Stimulated activated naive CD8-positive, alpha-beta T cell treated with anti-CD3 and anti-CD28 coated beads, Interleukin-15, Interleukin-2, amounts not matched to agents 100 ng/mL and 50 ng/mL, for 24 hours (primary cell): Measurements from ENCODE around the gene RBM42.
A peak's percentile ranks its signal among the peaks of the same experiment; 100 is the strongest.

Experiments used
- H3K27ac Mint-ChIP-seq: one replicate; pipeline ENCODE4 v1.8.0; 2021; ENCODE audit warnings: mild to moderate bottlenecking, mixed read lengths
- H3K27me3 Mint-ChIP-seq: one replicate; pipeline ENCODE4 v1.8.0; 2021; ENCODE audit warnings: mixed read lengths
- H3K36me3 Mint-ChIP-seq: one replicate; pipeline ENCODE4 v1.8.0; 2021; ENCODE audit warnings: low read depth, mixed read lengths
- H3K4me1 Mint-ChIP-seq: one replicate; pipeline ENCODE4 v1.8.0; 2021; ENCODE audit warnings: low read depth, mixed read lengths
- H3K4me3 Mint-ChIP-seq: one replicate; pipeline ENCODE4 v1.8.0; 2021; ENCODE audit warnings: mild to moderate bottlenecking, mixed read lengths
- H3K9me3 Mint-ChIP-seq: one replicate; pipeline ENCODE4 v1.8.0; 2021; ENCODE audit warnings: mixed read lengths

Gene RBM42

GRCh38 chr19:35612224-35612558 lies 16.6 kb upstream of the RBM42 start:
- Mint-ChIP-seq H3K4me3 (peak overlapping the region; percentile 86), H3K4me1 (peaks cover 26% of the 10 kb centered on the region), H3K36me3 (peaks cover 13% of the 10 kb centered on the region), H3K27me3 (no peaks in the 10 kb centered on the region), H3K27ac (peak overlapping the region; percentile 85), H3K9me3 (peaks cover 9% of the 10 kb centered on the region)

- H3K27ac Mint-ChIP-seq: peak within 1 kb of the TSS; percentile 85
- peaks cover 6% of the 10 kb centered on the region for H3K9me3 Mint-ChIP-seq
- H3K36me3 Mint-ChIP-seq: peaks cover 10% of the 10 kb centered on the region
- H3K4me1 Mint-ChIP-seq: peaks cover 26% of the 10 kb centered on the region
- H3K4me3 Mint-ChIP-seq: peak within 1 kb of the TSS; percentile 86
- no peaks in the 10 kb centered on the region for H3K27me3 Mint-ChIP-seq
Measured at GRCh38 chr19:35612559-35613321, 16.1 kb upstream of the RBM42 start, which contains the start of gene HAUS5. Gene HAUS5 (plus strand): TSS chr19:35612735. CDS start chr19:35612795, 60 bp downstream.

GRCh38 chr19:35613574-35613973 lies 15.3 kb upstream of the RBM42 start:
- no peaks in the 10 kb centered on the region for H3K27me3 Mint-ChIP-seq
- H3K4me1 Mint-ChIP-seq: peaks cover 26% of the 10 kb centered on the region
- peaks cover under 1% of the 10 kb centered on the region for H3K9me3 Mint-ChIP-seq
- peak overlapping the region; percentile 86 for H3K4me3 Mint-ChIP-seq
- peak overlapping the region; percentile 85 for H3K27ac Mint-ChIP-seq
- H3K36me3 Mint-ChIP-seq: peaks cover 5% of the 10 kb centered on the region

GRCh38 chr19:35615036-35615435 lies 13.8 kb upstream of the RBM42 start:
- Mint-ChIP-seq H3K36me3 (peaks cover 5% of the 10 kb centered on the region), H3K27me3 (no peaks in the 10 kb centered on the region), H3K4me3 (no peak overlapping the region)

GRCh38 chr19:35618857-35619256 lies 10.0 kb upstream of the RBM42 start:
- H3K9me3 Mint-ChIP-seq: no peaks in the 10 kb centered on the region
- H3K36me3 Mint-ChIP-seq: peaks cover 18% of the 10 kb centered on the region
- H3K27ac Mint-ChIP-seq: no peak overlapping the region
- no peaks in the 10 kb centered on the region for H3K27me3 Mint-ChIP-seq
- H3K4me3 Mint-ChIP-seq: no peak overlapping the region
- peaks cover under 1% of the 10 kb centered on the region for H3K4me1 Mint-ChIP-seq

More at GRCh38 chr19:35615036-35615435, 13.8 kb upstream of the RBM42 start:
- no peaks in the 10 kb centered on the region for H3K9me3 Mint-ChIP-seq
- no peak overlapping the region for H3K27ac Mint-ChIP-seq
- peaks cover 17% of the 10 kb centered on the region for H3K4me1 Mint-ChIP-seq

DNA sequence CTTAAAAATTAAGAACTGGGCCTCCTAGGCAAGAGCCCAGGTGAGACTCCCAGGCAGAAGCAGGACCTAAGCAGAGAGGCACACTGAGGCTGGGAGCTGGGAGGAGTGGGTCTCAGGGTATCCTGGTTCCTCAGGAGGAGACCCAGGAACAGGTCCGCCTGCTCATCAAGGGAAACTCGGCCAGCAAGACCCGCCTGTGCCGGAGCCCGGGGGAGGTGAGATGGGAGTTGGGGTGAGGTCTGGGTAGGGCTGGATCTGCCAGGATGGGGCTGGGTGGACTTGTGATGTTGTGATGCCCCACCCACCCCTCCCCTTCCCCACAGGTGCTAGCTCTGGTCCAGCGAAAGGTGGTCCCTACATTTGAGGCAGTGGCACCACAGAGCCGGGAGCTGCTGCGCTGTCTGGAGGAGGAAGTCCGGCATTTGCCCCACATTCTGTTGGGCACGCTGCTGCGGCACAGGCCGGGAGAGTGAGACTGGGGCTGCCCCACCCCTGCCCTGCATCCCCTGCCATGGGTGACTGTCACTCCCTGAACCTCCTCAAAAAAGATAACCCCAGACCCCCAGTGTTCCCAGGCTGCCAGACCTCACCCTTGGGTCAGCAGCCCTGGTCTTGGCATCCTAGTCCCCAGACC lies 9.4 kb upstream of the RBM42 start:
- H3K27ac Mint-ChIP-seq: no peak overlapping the region

DNA sequence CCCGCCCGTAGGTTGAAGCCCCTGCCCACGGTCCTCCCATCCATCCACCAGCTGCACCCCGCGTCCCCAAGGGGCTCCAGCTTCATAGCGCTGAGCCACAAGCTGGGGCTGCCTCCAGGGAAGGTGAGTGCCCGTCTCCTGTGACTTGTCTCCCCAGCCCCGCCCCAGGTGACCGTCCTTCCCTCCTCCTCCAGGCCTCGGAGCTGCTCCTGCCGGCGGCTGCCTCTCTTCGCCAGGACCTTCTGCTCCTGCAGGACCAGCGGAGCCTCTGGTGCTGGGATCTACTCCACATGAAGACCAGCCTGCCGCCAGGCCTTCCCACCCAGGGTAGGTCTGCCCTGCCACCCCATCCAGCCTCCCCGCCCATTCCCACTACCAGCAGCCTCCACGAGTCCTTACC lies 8.8 kb upstream of the RBM42 start:
- Mint-ChIP-seq H3K36me3 (peaks cover 18% of the 10 kb centered on the region), H3K27me3 (no peaks in the 10 kb centered on the region), H3K4me1 (no peaks in the 10 kb centered on the region), H3K4me3 (no peak overlapping the region), H3K9me3 (no peaks in the 10 kb centered on the region), H3K27ac (no peak overlapping the region)

More for the DNA sequence above, 9.4 kb upstream of the RBM42 start:
- Mint-ChIP-seq H3K4me1 (no peaks in the 10 kb centered on the region), H3K27me3 (no peaks in the 10 kb centered on the region), H3K9me3 (no peaks in the 10 kb centered on the region), H3K4me3 (no peak overlapping the region), H3K36me3 (peaks cover 18% of the 10 kb centered on the region)

GRCh38 chr19:35621708-35622107 lies 7.1 kb upstream of the RBM42 start:
- Mint-ChIP-seq H3K9me3 (no peaks in the 10 kb centered on the region), H3K27me3 (no peaks in the 10 kb centered on the region), H3K4me1 (no peaks in the 10 kb centered on the region), H3K4me3 (no peak overlapping the region), H3K36me3 (peaks cover 13% of the 10 kb centered on the region), H3K27ac (no peak overlapping the region)

DNA sequence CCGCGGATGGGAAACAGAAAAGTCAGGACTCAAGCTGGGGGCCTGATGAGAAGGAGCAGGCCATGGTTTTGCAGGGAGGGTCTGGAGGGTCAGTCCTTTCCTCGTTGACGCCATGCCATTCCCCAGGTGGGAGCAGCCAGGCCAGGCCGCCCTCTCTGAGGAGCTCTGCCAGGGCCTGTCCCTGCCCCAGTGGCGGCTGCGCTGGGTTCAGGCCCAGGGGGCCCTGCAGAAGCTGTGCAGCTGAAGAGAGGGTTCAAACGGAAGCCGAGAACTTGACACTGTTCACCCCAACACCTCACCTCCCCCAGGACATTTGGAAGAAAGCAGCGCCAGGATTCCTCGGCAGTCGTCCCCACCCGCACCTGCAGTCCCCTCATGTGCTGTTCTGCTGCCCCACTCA lies 6.1 kb upstream of the RBM42 start:
- Mint-ChIP-seq H3K36me3 (peaks cover 13% of the 10 kb centered on the region), H3K9me3 (no peaks in the 10 kb centered on the region), H3K4me1 (no peaks in the 10 kb centered on the region), H3K27ac (no peak overlapping the region), H3K27me3 (no peaks in the 10 kb centered on the region), H3K4me3 (no peak overlapping the region)

DNA sequence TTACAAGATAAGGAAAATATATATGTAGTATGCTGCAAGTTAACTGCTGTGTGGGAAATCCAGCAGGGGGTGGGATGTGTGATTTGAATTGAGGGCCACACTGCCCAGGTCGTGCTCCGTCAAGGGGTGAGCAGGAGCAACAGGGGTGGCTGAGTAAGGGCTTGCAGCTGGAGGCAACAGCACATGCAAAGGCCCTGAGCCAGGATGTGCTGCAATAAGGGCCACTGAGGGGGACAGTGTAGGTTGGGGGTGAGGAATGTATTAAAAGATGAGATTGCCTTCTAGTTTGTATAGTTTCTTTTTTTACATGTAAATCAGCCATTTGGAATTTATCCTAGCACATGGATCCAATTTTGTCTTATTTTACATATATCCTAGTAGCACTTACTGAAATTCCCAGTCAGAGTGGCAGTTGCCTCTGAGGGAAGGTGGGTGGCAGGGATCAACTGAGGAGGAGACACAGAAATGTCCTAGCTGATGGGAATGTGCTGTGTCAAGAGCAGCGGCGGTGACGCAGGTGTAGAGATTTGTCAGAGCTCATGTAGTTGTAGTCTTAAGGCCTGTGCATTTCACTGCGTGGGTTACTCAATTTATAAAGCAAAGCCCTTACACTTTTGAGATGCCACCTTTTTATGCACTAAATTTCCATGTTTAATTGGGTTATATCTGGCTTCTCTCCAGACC lies 5.4 kb upstream of the RBM42 start:
- no peak overlapping the region for H3K27ac Mint-ChIP-seq
- no peak overlapping the region for H3K4me3 Mint-ChIP-seq
- peaks cover 13% of the 10 kb centered on the region for H3K36me3 Mint-ChIP-seq
- H3K9me3 Mint-ChIP-seq: no peaks in the 10 kb centered on the region
- peaks cover 6% of the 10 kb centered on the region for H3K4me1 Mint-ChIP-seq
- no peaks in the 10 kb centered on the region for H3K27me3 Mint-ChIP-seq

DNA sequence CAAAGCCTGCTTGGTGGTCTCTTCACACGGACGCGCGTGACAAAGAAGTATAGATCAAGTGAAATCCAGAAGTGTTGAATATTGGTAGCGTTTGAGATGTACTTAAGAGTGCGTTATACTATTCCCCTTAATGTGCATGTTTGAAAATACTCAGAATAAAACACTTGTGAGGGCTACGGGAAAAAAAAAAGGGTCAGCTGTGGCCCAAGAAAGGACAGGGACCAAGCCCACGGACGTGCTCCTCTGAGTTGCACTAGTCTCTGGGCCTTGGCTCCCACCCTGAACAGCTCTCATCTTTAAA lies 622 bp upstream of the RBM42 start:
- Mint-ChIP-seq H3K9me3 (no peaks in the 10 kb centered on the region), H3K27ac (peak overlapping the region; percentile 99), H3K27me3 (no peaks in the 10 kb centered on the region), H3K4me1 (peaks cover 20% of the 10 kb centered on the region), H3K36me3 (peaks cover 34% of the 10 kb centered on the region), H3K4me3 (peak overlapping the region; percentile 97)

DNA sequence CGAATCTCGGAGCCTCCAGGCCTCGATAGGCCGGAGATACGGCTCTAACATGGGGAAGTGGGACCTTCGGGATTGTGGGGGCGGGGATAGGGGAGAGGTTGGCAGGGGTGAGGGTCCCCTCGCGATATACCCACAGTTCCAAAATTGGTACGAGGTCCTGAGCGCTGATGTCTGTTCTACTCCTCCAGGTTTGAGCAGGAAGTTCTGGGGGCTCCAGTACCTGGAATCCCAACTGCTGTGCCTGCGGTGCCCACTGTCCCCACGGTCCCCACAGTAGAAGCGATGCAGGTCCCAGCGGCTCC lies 447 bp downstream of the RBM42 start:
- H3K27ac Mint-ChIP-seq: peak overlapping the region; percentile 99
- peaks cover 20% of the 10 kb centered on the region for H3K4me1 Mint-ChIP-seq
- H3K4me3 Mint-ChIP-seq: peak overlapping the region; percentile 97
- peaks cover 38% of the 10 kb centered on the region for H3K36me3 Mint-ChIP-seq
- no peaks in the 10 kb centered on the region for H3K27me3 Mint-ChIP-seq
- no peaks in the 10 kb centered on the region for H3K9me3 Mint-ChIP-seq

GRCh38 chr19:35633727-35634440 lies 5.0 kb downstream of the RBM42 start:
- Mint-ChIP-seq H3K4me3 (no peak overlapping the region), H3K27me3 (no peaks in the 10 kb centered on the region), H3K27ac (no peak overlapping the region), H3K9me3 (no peaks in the 10 kb centered on the region), H3K36me3 (peaks cover 54% of the 10 kb centered on the region), H3K4me1 (peaks cover 10% of the 10 kb centered on the region)

- Mint-ChIP-seq H3K27me3 (no peaks in the 10 kb centered on the region), H3K36me3 (peaks cover 38% of the 10 kb centered on the region), H3K27ac (no peak overlapping the region), H3K4me1 (peaks cover 9% of the 10 kb centered on the region), H3K4me3 (no peak overlapping the region), H3K9me3 (no peaks in the 10 kb centered on the region)
Measured at GRCh38 chr19:35636651-35637050, 7.8 kb downstream of the RBM42 start.

DNA sequence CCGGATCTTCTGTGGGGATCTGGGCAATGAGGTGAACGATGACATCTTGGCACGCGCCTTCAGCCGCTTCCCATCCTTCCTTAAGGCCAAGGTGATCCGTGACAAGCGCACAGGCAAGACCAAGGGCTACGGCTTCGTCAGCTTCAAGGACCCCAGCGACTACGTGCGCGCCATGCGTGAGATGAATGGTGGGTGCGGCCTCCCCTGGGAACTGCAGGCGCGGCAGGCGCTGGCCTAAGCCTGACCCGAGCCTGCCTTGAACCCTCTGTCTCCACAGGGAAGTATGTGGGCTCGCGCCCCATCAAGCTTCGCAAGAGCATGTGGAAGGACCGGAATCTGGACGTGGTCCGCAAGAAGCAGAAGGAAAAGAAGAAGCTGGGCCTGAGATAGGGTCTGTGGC lies 8.3 kb downstream of the RBM42 start:
- Mint-ChIP-seq H3K9me3 (no peaks in the 10 kb centered on the region), H3K36me3 (peaks cover 34% of the 10 kb centered on the region), H3K4me1 (peaks cover 14% of the 10 kb centered on the region), H3K27me3 (no peaks in the 10 kb centered on the region), H3K4me3 (no peak overlapping the region), H3K27ac (no peak overlapping the region)
